ENCODE results near the gene DNM2. TPM values are rescaled to one million over a fixed set of nuclear protein-coding genes. Genes with fewer than 3 reads are reported as not detected.

DNM2 gene
- total and polyA plus RNA-seq, 9 of the 15 experiments (the other 6 are each of a cell fraction or from before 2014, with no cell fraction given), result 2.2 to 161 (median 72.6) TPM

GRCh38 chr19:10719466-10719961, 1.6 kb downstream of the DNM2 start (continued):
- peak in 1 of 2 experiments; percentile 23; a peak in 1 of 4 replicates for TF ChIP-seq SIN3A (IDR thresholded peaks at IDR 0.05; ENCODE audit: borderline replicate concordance in 2 of 2, control insufficient read depth in 1 of 2, low read depth in 2 of 2, low read length in 2 of 2)
- no peak for TF ChIP-seq ATF2 (CRISPR knock-in tag; IDR thresholded peaks at IDR 0.05)
- peak; percentile 76 for TF ChIP-seq SAP30 (IDR thresholded peaks at IDR 0.05; ENCODE audit: borderline replicate concordance, insufficient read depth, low read depth, low read length, poor library complexity, severe bottlenecking)
- TF ChIP-seq NFE2L1 (tag; IDR thresholded peaks at IDR 0.05; ENCODE audit: borderline replicate concordance, low read depth), result no peak
- TF ChIP-seq TBL1XR1 (IDR thresholded peaks at IDR 0.05; ENCODE audit: low read length in 2 of 2), result peak in 1 of 2 experiments; percentile 74; a peak in 1 of 4 replicates
- peak in 1 of 2 experiments; percentile 34; a peak in 1 of 4 replicates for TF ChIP-seq SRF (CRISPR knock-in tag; IDR thresholded peaks at IDR 0.05)
- peak; percentile 45 for TF ChIP-seq TBP (optimal IDR thresholded peaks at IDR 0.05; ENCODE audit: low read depth, low read length)
- TF ChIP-seq CXXC5 (CRISPR knock-in tag; IDR thresholded peaks at IDR 0.05), result peak; percentile 62
- TF ChIP-seq ZBED1 (IDR thresholded peaks at IDR 0.05), result no peak
- TF ChIP-seq ATF4 (CRISPR knock-in tag; IDR thresholded peaks at IDR 0.05), result no peak
- peak; percentile 44; the same call in 1 of the 2 replicates for TF ChIP-seq VEZF1 (CRISPR knock-in tag; IDR thresholded peaks at IDR 0.05)
- TF ChIP-seq ZNF263 (CRISPR knock-in tag; IDR thresholded peaks at IDR 0.05; ENCODE audit: borderline replicate concordance), result peak; percentile 5; the same call in 1 of the 2 replicates
- no peak for TF ChIP-seq SP2 (IDR thresholded peaks at IDR 0.05; ENCODE audit: extremely low read depth, low read depth, low read length, poor library complexity, severe bottlenecking)
- no peak for TF ChIP-seq FUS (optimal IDR thresholded peaks at IDR 0.05; ENCODE audit: low read depth, low read length)
- peak; percentile 83 for TF ChIP-seq STAT5A (IDR thresholded peaks at IDR 0.05; ENCODE audit: borderline replicate concordance, low read length)
- no peak for TF ChIP-seq CAMTA2 (CRISPR knock-in tag; conservative IDR thresholded peaks at IDR 0.05)
- TF ChIP-seq NR2F6 (CRISPR knock-in tag; IDR thresholded peaks at IDR 0.05), result no peak
- TF ChIP-seq ZBTB1 (CRISPR knock-in tag; IDR thresholded peaks at IDR 0.05; ENCODE audit: borderline replicate concordance, low read depth), result no peak
- peak; percentile 60 to 87; a peak in 3 of 4 replicates for TF ChIP-seq MNT (conservative IDR thresholded peaks at IDR 0.05)
- TF ChIP-seq NFE2 (IDR thresholded peaks at IDR 0.05; ENCODE audit: low read depth), result peak; percentile 64
- TF ChIP-seq ZNF395 (CRISPR knock-in tag; IDR thresholded peaks at IDR 0.05), result no peak
